A172 (cell line): ENCODE measurements around the gene TLE4. TPM values are rescaled to one million over a fixed set of nuclear protein-coding genes. Genes with fewer than 3 reads are reported as not detected.
"Not testable (repeated sequence)": the region's sequence is repeated elsewhere in the genome, so short reads cannot be mapped to it uniquely, and the experiment has no call there.

ENCODE experiments used
- DNase-seq: peaks from one replicate; pipeline ENCODE4 v3.0.0-alpha.2; 2015; ENCODE audit warnings: low spot score
- total RNA-seq: library from RNA; depleted of rRNA; stranded (reverse); fragments of >200 nt; shearing (Covaris generic); gene quantifications from 2 replicates; pipeline ENCODE4 v1.2.3, GENCODE V29; 2014

Gene TLE4
- total RNA-seq, 1 experiment from 2014 or later: 363 TPM

GRCh38 chr9:79736051-79736450 is 164.3 kb downstream of the TLE4 start:
- no peak for DNase-seq

GRCh38 chr9:79741381-79741780 is 169.6 kb downstream of the TLE4 start:
- no peak for DNase-seq

- DNase-seq: no peak
These were observed 170.5 kb downstream of the TLE4 start for GRCh38 chr9:79742110-79742721.

- no peak for DNase-seq
These were observed 172.8 kb downstream of the TLE4 start for GRCh38 chr9:79744521-79744920.

- DNase-seq: no peak
These were observed 174.1 kb downstream of the TLE4 start for GRCh38 chr9:79745752-79746336.

GRCh38 chr9:79751895-79752466 is 180.2 kb downstream of the TLE4 start:
- not testable (repeated sequence) for DNase-seq

GRCh38 chr9:79756414-79756813 is 184.6 kb downstream of the TLE4 start:
- DNase-seq: no peak

- no peak for DNase-seq
These were observed 185.3 kb downstream of the TLE4 start for GRCh38 chr9:79757074-79757473.

- peak; percentile 34 for DNase-seq
These were observed 186.3 kb downstream of the TLE4 start for GRCh38 chr9:79757881-79758669.

GRCh38 chr9:79759460-79759859 is 187.7 kb downstream of the TLE4 start:
- DNase-seq: no peak

GRCh38 chr9:79762070-79762469 is 190.3 kb downstream of the TLE4 start:
- DNase-seq: no peak

GRCh38 chr9:79763671-79764285 is 192.0 kb downstream of the TLE4 start:
- DNase-seq: no peak

- DNase-seq: peak; percentile 98
These were observed 192.6 kb downstream of the TLE4 start for GRCh38 chr9:79764374-79764773.

- DNase-seq: no peak
These were observed 193.7 kb downstream of the TLE4 start for GRCh38 chr9:79765466-79765865.

- no peak for DNase-seq
These were observed 194.3 kb downstream of the TLE4 start for GRCh38 chr9:79766091-79766490.

GRCh38 chr9:79768194-79768593 is 196.4 kb downstream of the TLE4 start:
- no peak for DNase-seq

- DNase-seq: no peak
These were observed 197.9 kb downstream of the TLE4 start for GRCh38 chr9:79769476-79770275.

- no peak for DNase-seq
These were observed 202.6 kb downstream of the TLE4 start for GRCh38 chr9:79774356-79774755.
